Caco-2 (cell line): Measurements from ENCODE around the gene FAM114A1. TPM values are rescaled to one million over a fixed set of nuclear protein-coding genes. Genes with fewer than 3 reads are reported as not detected.
A peak's percentile ranks its signal among the peaks of the same experiment; 100 is the strongest.

Experiments
- BruUV-seq: library from RNA; stranded (reverse); fragments of 400-500 nt; replicated peaks from 2 replicates; lab custom pipeline; 2021; lab: Mats Ljungman, UMichigan
- CTCF ChIA-PET: fragments of 300-600 bp; sonication (Branson Sonifier 250); formaldehyde crosslinking; loops from one replicate; lab custom pipeline; 2022; ENCODE audit warnings: antibody characterized with exemption; lab: Charles Lee
- POLR2A ChIA-PET: fragments of 300-600 bp; sonication (Branson Sonifier 250); formaldehyde crosslinking; loops from one replicate; lab custom pipeline; 2022; ENCODE audit warnings: antibody characterized with exemption; lab: Charles Lee
- DNase-seq, 2 experiments: peaks; one replicate each; pipeline versions ENCODE4 v3.0.0 to v3.0.0-alpha.2; 2020 to 2022
- H3K27me3 ChIP-seq: replicated peaks from 2 replicates; pipeline ENCODE4 v1.6.0; 2011; ENCODE audit warnings: low read length; ENCODE audit not compliant: control insufficient read depth, insufficient read depth
- H3K36me3 ChIP-seq: 2 replicates; pipeline ENCODE4 v1.5.1; 2011; ENCODE audit warnings: low read length; ENCODE audit not compliant: control insufficient read depth, insufficient read depth
- H3K4me1 ChIP-seq: fragments of 250-450 bp; sonication (Bioruptor Pico); 2 replicates; pipeline ENCODE4 v1.5.1; 2020; ENCODE audit warnings: mild to moderate bottlenecking
- H3K4me3 ChIP-seq: 2 replicates; pipeline ENCODE4 v1.5.1; 2011; ENCODE audit warnings: low read depth, mild to moderate bottlenecking, control low read depth, low read length
- H3K9me3 ChIP-seq: fragments of 250-450 bp; sonication (Bioruptor Pico); 2 replicates; pipeline ENCODE4 v1.5.1; 2020; ENCODE audit warnings: mild to moderate bottlenecking, moderate library complexity
- H3K27ac Mint-ChIP-seq: one replicate; pipeline ENCODE4 v1.8.0; 2022; ENCODE audit warnings: mixed read lengths; ENCODE audit not compliant: unreplicated experiment
- H3K27me3 Mint-ChIP-seq: one replicate; pipeline ENCODE4 v1.8.0; 2022; ENCODE audit warnings: mixed read lengths; ENCODE audit not compliant: insufficient read depth, unreplicated experiment
- H3K36me3 Mint-ChIP-seq: one replicate; pipeline ENCODE4 v1.8.0; 2022; ENCODE audit warnings: mild to moderate bottlenecking, mixed read lengths; ENCODE audit not compliant: insufficient read depth, unreplicated experiment
- H3K4me1 Mint-ChIP-seq: one replicate; pipeline ENCODE4 v1.8.0; 2022; ENCODE audit warnings: low read depth, mixed read lengths; ENCODE audit not compliant: unreplicated experiment
- H3K4me3 Mint-ChIP-seq: one replicate; pipeline ENCODE4 v1.8.0; 2022; ENCODE audit warnings: mild to moderate bottlenecking, moderate library complexity, mixed read lengths; ENCODE audit not compliant: unreplicated experiment
- H3K9me3 Mint-ChIP-seq: one replicate; pipeline ENCODE4 v1.8.0; 2022; ENCODE audit warnings: mixed read lengths; ENCODE audit not compliant: unreplicated experiment
- CTCF ChIP-seq, 2 experiments: fragments of 200-600 bp in 1 of 2; IDR thresholded peaks; 1 replicate in 1 of 2; 2 replicates in 1 of 2; pipeline versions ENCODE4 v1.5.1 to v1.8.0; 2011 to 2022; ENCODE audit warnings: antibody characterized with exemption in 1 of 2, control low read depth in 1 of 2, inconsistent platforms in 1 of 2, low read depth in 1 of 2, low read length in 1 of 2, mild to moderate bottlenecking in 1 of 2, moderate library complexity in 1 of 2; ENCODE audit not compliant: insufficient read depth in 1 of 2, severe bottlenecking in 1 of 2, unreplicated experiment in 1 of 2
- intact Hi-C: fragments of 100-400 bp; cut with micrococcal nuclease; formaldehyde crosslinking; loops from one replicate; pipeline ENCODE4 v1.10.0; 2022; ENCODE audit not compliant: unreplicated experiment
- total RNA-seq: library from RNA; stranded (reverse); gene quantifications from 2 replicates; pipeline ENCODE4 v1.2.3, GENCODE V29; 2022

Gene FAM114A1
- total RNA-seq, 1 experiment from 2014 or later, result 20.8 TPM

DNA sequence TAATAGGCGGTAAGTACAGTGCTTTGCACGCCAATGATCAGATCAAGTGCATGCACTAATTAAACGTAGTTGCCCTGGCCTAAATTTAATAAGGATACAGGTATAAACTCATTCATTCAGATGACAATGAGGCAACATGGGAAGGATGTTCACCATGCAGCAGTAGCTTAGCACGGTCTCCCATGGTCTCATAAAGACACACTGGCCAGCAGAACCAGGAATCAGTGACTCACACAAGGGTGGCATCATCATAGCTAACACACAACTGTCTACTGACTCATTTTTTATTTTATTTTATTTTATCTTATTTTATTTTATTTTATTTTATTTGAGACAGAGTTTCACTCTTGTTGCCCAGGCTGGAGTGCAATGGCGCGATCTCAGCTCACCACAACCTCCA is 121.9 kb downstream of the FAM114A1 start:
- no TSS peak for BruUV-seq
- no peaks in the 10 kb centered on the region for H3K27me3 ChIP-seq
- TF ChIP-seq CTCF (IDR thresholded peaks at IDR 0.05; ENCODE audit: insufficient read depth in 1 of 2, low read depth in 1 of 2, low read length in 1 of 2, severe bottlenecking in 1 of 2, unreplicated experiment in 1 of 2), result no peak
- intact Hi-C loops, result no loop called here
- no peaks in the 10 kb centered on the region for H3K36me3 Mint-ChIP-seq
- H3K27me3 Mint-ChIP-seq, result no peaks in the 10 kb centered on the region
- H3K27ac Mint-ChIP-seq, result no peak overlapping the region
- H3K4me1 Mint-ChIP-seq, result peaks cover 6% of the 10 kb centered on the region
- no peaks in the 10 kb centered on the region for H3K9me3 Mint-ChIP-seq
- ChIA-PET POLR2A (no interaction called here), CTCF (no interaction called here)
- H3K4me3 ChIP-seq, result no peak overlapping the region
- no peak overlapping the region for H3K4me3 Mint-ChIP-seq
- H3K4me1 ChIP-seq, result 0 out of 2 replicates have a peak, but pooled peaks cover 5% of the 10 kb centered on the region
- H3K36me3 ChIP-seq, result no peaks in the 10 kb centered on the region
- no peak for DNase-seq
- no peaks in the 10 kb centered on the region for H3K9me3 ChIP-seq

DNA sequence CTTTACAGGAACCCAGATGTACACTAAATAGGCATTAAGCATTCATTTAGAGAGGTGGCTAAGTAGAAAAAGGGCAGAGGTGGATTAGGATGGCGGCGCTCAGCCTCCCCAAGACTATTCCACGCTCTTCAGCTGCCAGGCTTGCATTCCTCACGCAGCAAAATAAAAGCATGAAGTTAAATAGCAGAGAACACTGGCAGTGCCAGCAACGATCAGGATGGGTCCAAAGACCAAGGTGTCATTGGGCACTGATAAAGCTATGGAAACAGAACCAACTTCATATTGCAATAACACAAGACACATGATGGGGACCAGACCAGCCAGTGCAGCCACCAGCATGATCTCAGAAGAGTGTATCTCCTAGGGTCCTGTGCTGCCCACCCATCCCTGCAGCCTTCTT is 122.6 kb downstream of the FAM114A1 start:
- no TSS peak for BruUV-seq
- H3K27ac Mint-ChIP-seq, result no peak overlapping the region

DNA sequence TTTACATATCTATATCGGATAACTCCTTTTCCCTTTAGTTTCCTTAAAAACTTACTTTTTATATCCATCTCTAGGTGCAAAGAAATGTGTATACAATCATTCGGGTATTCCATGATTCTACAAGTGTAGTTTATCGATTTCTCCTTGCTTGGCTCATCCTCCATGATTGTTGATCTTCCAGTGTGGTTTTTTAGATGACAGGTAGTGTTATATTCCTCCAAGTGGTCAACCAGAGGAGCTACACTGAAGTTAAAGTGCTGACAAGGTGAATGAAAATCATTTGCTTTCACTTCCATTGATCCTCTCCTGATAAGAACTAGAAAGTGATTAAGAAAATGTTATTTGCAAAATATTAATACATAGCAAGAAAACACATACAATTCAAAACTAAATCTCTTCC is 126.1 kb downstream of the FAM114A1 start:
- H3K27me3 Mint-ChIP-seq, result no peaks in the 10 kb centered on the region
- ChIA-PET CTCF (interaction anchor here (0.6 to 1.3 kb wide), 5 partner anchors 54 to 382 kb away, joined by 3 to 8 read pairs (median 4); no protein-coding TSS in a partner anchor), POLR2A (interaction anchor here (0.6 kb wide), 1 partner anchor 52 kb away, joined by 7 read pairs; no protein-coding TSS in a partner anchor)
- H3K27me3 ChIP-seq, result no peaks in the 10 kb centered on the region
- H3K4me3 ChIP-seq, result no peak overlapping the region
- H3K4me1 ChIP-seq, result no peaks in the 10 kb centered on the region
- H3K4me1 Mint-ChIP-seq, result peaks cover 6% of the 10 kb centered on the region
- no peaks in the 10 kb centered on the region for H3K36me3 ChIP-seq
- intact Hi-C loops, result loop anchor here (1.0 kb wide), 1 partner anchor 89 kb away; no protein-coding TSS in a partner anchor
- no peaks in the 10 kb centered on the region for H3K36me3 Mint-ChIP-seq
- no peak overlapping the region for H3K27ac Mint-ChIP-seq
- no TSS peak for BruUV-seq
- peak in 1 of 2 experiments; percentile 15 for TF ChIP-seq CTCF (IDR thresholded peaks at IDR 0.05; ENCODE audit: insufficient read depth in 1 of 2, low read depth in 1 of 2, low read length in 1 of 2, severe bottlenecking in 1 of 2, unreplicated experiment in 1 of 2)
- H3K9me3 ChIP-seq, result no peaks in the 10 kb centered on the region
- H3K9me3 Mint-ChIP-seq, result no peaks in the 10 kb centered on the region
- DNase-seq, result peak in 1 of 2 experiments; percentile 4
- H3K4me3 Mint-ChIP-seq, result no peak overlapping the region

More for the DNA sequence above, 122.6 kb downstream of the FAM114A1 start:
- Mint-ChIP-seq H3K27me3 (no peaks in the 10 kb centered on the region), H3K4me1 (peaks cover 6% of the 10 kb centered on the region), H3K4me3 (no peak overlapping the region), H3K36me3 (no peaks in the 10 kb centered on the region), H3K9me3 (no peaks in the 10 kb centered on the region)
- ChIA-PET POLR2A (no interaction called here), CTCF (no interaction called here)
- H3K27me3 ChIP-seq, result no peaks in the 10 kb centered on the region
- H3K4me3 ChIP-seq, result no peak overlapping the region
- no peak for TF ChIP-seq CTCF (IDR thresholded peaks at IDR 0.05; ENCODE audit: insufficient read depth in 1 of 2, low read depth in 1 of 2, low read length in 1 of 2, severe bottlenecking in 1 of 2, unreplicated experiment in 1 of 2)
- no peaks in the 10 kb centered on the region for H3K36me3 ChIP-seq
- intact Hi-C loops, result no loop called here
- DNase-seq, result no peak
- H3K4me1 ChIP-seq, result 0 out of 2 replicates have a peak, but pooled peaks cover 5% of the 10 kb centered on the region
- H3K9me3 ChIP-seq, result no peaks in the 10 kb centered on the region
